ENCODE data around the gene M1AP.
A peak's percentile ranks its signal among the peaks of the same experiment; 100 is the strongest.

M1AP gene

GRCh38 chr2:74655579-74655978, 7.4 kb upstream of the M1AP start:
- TF ChIP-seq EZH2phosphoT487 (IDR thresholded peaks at IDR 0.05; ENCODE audit: borderline replicate concordance, low read length) (no peak), CTCF (IDR thresholded peaks at IDR 0.05; ENCODE audit: low read depth, low read length, poor library complexity, severe bottlenecking) (no peak)
- Histone ChIP-seq H3K4me1 (ENCODE audit: control insufficient read depth, low read length) (peaks cover 10% of the 10 kb centered on the region), H3K9me3 (ENCODE audit: control insufficient read depth, insufficient read depth, low read length) (no peaks in the 10 kb centered on the region), H3K4me2 (ENCODE audit: low read length) (no peak overlapping the region), H3K27ac (ENCODE audit: low read depth, low read length) (no peak overlapping the region), H3K36me3 (ENCODE audit: control insufficient read depth, low read length) (no peaks in the 10 kb centered on the region), H3K9me2 (replicated peaks; ENCODE audit: control insufficient read depth, low read length) (no peaks in the 10 kb centered on the region; the same call in 1 of the 2 replicates), H3K79me2 (ENCODE audit: control insufficient read depth, low read length) (no peaks in the 10 kb centered on the region), H4K20me1 (ENCODE audit: control insufficient read depth, insufficient read depth, low read depth, low read length) (no peaks in the 10 kb centered on the region), H3K4me3 (ENCODE audit: low read length) (no peak overlapping the region), H3K27me3 (ENCODE audit: control insufficient read depth, low read length) (peaks cover 7% of the 10 kb centered on the region), H3F3A (ENCODE audit: control insufficient read depth, insufficient read depth) (no peaks in the 10 kb centered on the region)

GRCh38 chr2:74653985-74654882, 6.1 kb upstream of the M1AP start, which contains the start of gene SEMA4F:
Gene SEMA4F, plus strand, starts transcription at chr2:74654247. Its CDS starts 130 bp downstream, at chr2:74654377.
- Histone ChIP-seq H3K79me2 (ENCODE audit: control insufficient read depth, low read length) (no peaks in the 10 kb centered on the region), H4K20me1 (ENCODE audit: control insufficient read depth, insufficient read depth, low read depth, low read length) (no peaks in the 10 kb centered on the region), H3K4me2 (ENCODE audit: low read length) (peak within 1 kb of the TSS; percentile 76), H3K36me3 (ENCODE audit: control insufficient read depth, low read length) (no peaks in the 10 kb centered on the region), H3K9me2 (replicated peaks; ENCODE audit: control insufficient read depth, low read length) (no peaks in the 10 kb centered on the region; the same call in 1 of the 2 replicates), H3K4me1 (ENCODE audit: control insufficient read depth, low read length) (peaks cover 10% of the 10 kb centered on the region), H3K9me3 (ENCODE audit: control insufficient read depth, insufficient read depth, low read length) (no peaks in the 10 kb centered on the region), H3K27ac (ENCODE audit: low read depth, low read length) (no peak within 1 kb of the TSS), H3K27me3 (ENCODE audit: control insufficient read depth, low read length) (peaks cover 7% of the 10 kb centered on the region), H3F3A (ENCODE audit: control insufficient read depth, insufficient read depth) (no peaks in the 10 kb centered on the region), H3K4me3 (ENCODE audit: low read length) (peak within 1 kb of the TSS; percentile 70)
- no peak for TF ChIP-seq EZH2phosphoT487 (IDR thresholded peaks at IDR 0.05; ENCODE audit: borderline replicate concordance, low read length)
- no peak for TF ChIP-seq CTCF (IDR thresholded peaks at IDR 0.05; ENCODE audit: low read depth, low read length, poor library complexity, severe bottlenecking)

- H3K4me3 ChIP-seq (ENCODE audit: low read length): peak overlapping the region; percentile 70
- no peaks in the 10 kb centered on the region for H3K9me3 ChIP-seq (ENCODE audit: control insufficient read depth, insufficient read depth, low read length)
- H3K9me2 ChIP-seq (replicated peaks; ENCODE audit: control insufficient read depth, low read length): no peaks in the 10 kb centered on the region; the same call in 1 of the 2 replicates
- TF ChIP-seq CTCF (IDR thresholded peaks at IDR 0.05; ENCODE audit: low read depth, low read length, poor library complexity, severe bottlenecking) (no peak), EZH2phosphoT487 (IDR thresholded peaks at IDR 0.05; ENCODE audit: borderline replicate concordance, low read length) (no peak)
- H3K36me3 ChIP-seq (ENCODE audit: control insufficient read depth, low read length): no peaks in the 10 kb centered on the region
- no peak overlapping the region for H3K27ac ChIP-seq (ENCODE audit: low read depth, low read length)
- H4K20me1 ChIP-seq (ENCODE audit: control insufficient read depth, insufficient read depth, low read depth, low read length): no peaks in the 10 kb centered on the region
- H3K79me2 ChIP-seq (ENCODE audit: control insufficient read depth, low read length): no peaks in the 10 kb centered on the region
- H3K27me3 ChIP-seq (ENCODE audit: control insufficient read depth, low read length): peaks cover 7% of the 10 kb centered on the region
- no peaks in the 10 kb centered on the region for H3F3A ChIP-seq (ENCODE audit: control insufficient read depth, insufficient read depth)
- H3K4me1 ChIP-seq (ENCODE audit: control insufficient read depth, low read length): peaks cover 10% of the 10 kb centered on the region
- peak overlapping the region; percentile 76 for H3K4me2 ChIP-seq (ENCODE audit: low read length)
Observed at GRCh38 chr2:74653589-74653984, 5.5 kb upstream of the M1AP start.
